Keratinocyte (primary cell): ENCODE data around the gene ITGB5. TPM values are rescaled to one million over a fixed set of nuclear protein-coding genes. Genes with fewer than 3 reads are reported as not detected.
A peak's percentile ranks its signal among the peaks of the same experiment; 100 is the strongest.

Experiments
- DNase-seq: peaks from one replicate; pipeline ENCODE4 v3.0.0-alpha.2; 2011; ENCODE audit warnings: low read depth, missing footprints, low spot score
- FAIRE-seq: peaks from 2 replicates; lab custom pipeline; 2011; peaks lifted over from hg19 to GRCh38; lab: Jason Lieb, UNC
- H2AFZ ChIP-seq: 2 replicates; pipeline ENCODE4 v1.6.0; 2012; ENCODE audit warnings: low read length, control low read depth, inconsistent platforms; ENCODE audit not compliant: control insufficient read depth
- H3K27ac ChIP-seq: 2 replicates; pipeline ENCODE4 v1.5.1; 2011; ENCODE audit warnings: low read length; ENCODE audit not compliant: control insufficient read depth, insufficient read depth
- H3K27me3 ChIP-seq: 3 replicates; pipeline ENCODE4 v1.6.0; 2011; ENCODE audit warnings: low read length; ENCODE audit not compliant: control insufficient read depth, insufficient read depth; ENCODE audit errors: extremely low read depth
- H3K36me3 ChIP-seq, 2 experiments: 2 replicates in 1 of 2; 3 replicates in 1 of 2; pipeline ENCODE4 v1.5.1; 2011; ENCODE audit warnings: low read length in 2 of 2, mild to moderate bottlenecking in 1 of 2; ENCODE audit not compliant: control insufficient read depth in 2 of 2, insufficient read depth in 2 of 2; ENCODE audit errors: extremely low read depth in 1 of 2
- H3K4me1 ChIP-seq: 3 replicates; pipeline ENCODE4 v1.5.1; 2011; ENCODE audit warnings: low read length; ENCODE audit not compliant: control insufficient read depth, insufficient read depth; ENCODE audit errors: extremely low read depth
- H3K4me2 ChIP-seq: 3 replicates; pipeline ENCODE4 v1.6.0; 2011; ENCODE audit warnings: low read depth, low read length; ENCODE audit not compliant: control insufficient read depth, insufficient read depth; ENCODE audit errors: extremely low read depth
- H3K4me3 ChIP-seq, 3 experiments: fragments of 200-600 bp in 1 of 3; sonication (generic) in 1 of 3; 2 replicates in 2 of 3; 3 replicates in 1 of 3; pipeline ENCODE4 v1.5.1; 2011 to 2016; ENCODE audit warnings: low read length in 3 of 3, mild to moderate bottlenecking in 3 of 3, control low read depth in 2 of 3, inconsistent platforms in 1 of 3, low read depth in 1 of 3, mixed read lengths in 1 of 3, mixed run types in 1 of 3, moderate library complexity in 1 of 3; ENCODE audit not compliant: control insufficient read depth in 2 of 3, insufficient read depth in 2 of 3; ENCODE audit errors: extremely low read depth in 1 of 3
- H3K79me2 ChIP-seq: 2 replicates; pipeline ENCODE4 v1.6.0; 2012; ENCODE audit warnings: low read length; ENCODE audit not compliant: control insufficient read depth, insufficient read depth
- H3K9ac ChIP-seq: 3 replicates; pipeline ENCODE4 v1.6.0; 2011; ENCODE audit warnings: low read length; ENCODE audit not compliant: control insufficient read depth, insufficient read depth; ENCODE audit errors: extremely low read depth
- H3K9me1 ChIP-seq: 3 replicates; pipeline ENCODE4 v1.6.0; 2011; ENCODE audit warnings: low read length; ENCODE audit not compliant: control insufficient read depth, insufficient read depth; ENCODE audit errors: extremely low read depth
- H3K9me3 ChIP-seq: 2 replicates; pipeline ENCODE4 v1.5.1; 2012; ENCODE audit warnings: low read depth, low read length; ENCODE audit not compliant: control insufficient read depth
- H4K20me1 ChIP-seq: 3 replicates; pipeline ENCODE4 v1.6.0; 2011; ENCODE audit warnings: low read length; ENCODE audit not compliant: control insufficient read depth, insufficient read depth; ENCODE audit errors: extremely low read depth
- EZH2 ChIP-seq: IDR thresholded peaks from one replicate; pipeline ENCODE4 v1.6.1; 2012; ENCODE audit warnings: inconsistent platforms, mild to moderate bottlenecking, low read length, moderate library complexity
- dilution Hi-C: fragments of 300-500 bp; cut with MboI; formaldehyde crosslinking; loops from one replicate; pipeline ENCODE4 v1.7.0; 2020; ENCODE audit warnings: low sequenced_read_pairs; ENCODE audit not compliant: extremely low pct_ligation_motif_present
- polyA plus RNA-seq, 5 experiments: library from polyadenylated mRNA; depleted of rRNA in 3 of 5; stranded (reverse) in 3 of 5; stranded (forward) in 1 of 5; unstranded in 1 of 5; fragments of >200 nt; gene quantifications; 1 replicate in 1 of 5; 2 replicates in 3 of 5; 3 replicates in 1 of 5; pipeline versions ENCODE4 v1.2.1 to v1.2.3, GENCODE V29; 2011 to 2012; ENCODE audit warnings: missing spikeins in 2 of 5, low read depth in 1 of 5, low replicate concordance in 1 of 5
- TF ChIP-seq, protein P1 (sequence below), 3 experiments: IDR thresholded peaks in 1 of 3; conservative IDR thresholded peaks in 1 of 3; optimal IDR thresholded peaks in 1 of 3; 2 replicates in 2 of 3; 3 replicates in 1 of 3; pipeline versions ENCODE3 to v1.5.1; 2011; ENCODE audit warnings: low read length in 3 of 3, mild to moderate bottlenecking in 3 of 3, moderate library complexity in 2 of 3, control low read depth in 1 of 3, inconsistent platforms in 1 of 3; ENCODE audit not compliant: insufficient read depth in 2 of 3; ENCODE audit errors: extremely low read depth in 1 of 3

The ITGB5 gene
- polyA plus RNA-seq, 1 donor (not counting 4 experiments of a cell fraction or from before 2014, with no cell fraction given): 136 TPM

DNA sequence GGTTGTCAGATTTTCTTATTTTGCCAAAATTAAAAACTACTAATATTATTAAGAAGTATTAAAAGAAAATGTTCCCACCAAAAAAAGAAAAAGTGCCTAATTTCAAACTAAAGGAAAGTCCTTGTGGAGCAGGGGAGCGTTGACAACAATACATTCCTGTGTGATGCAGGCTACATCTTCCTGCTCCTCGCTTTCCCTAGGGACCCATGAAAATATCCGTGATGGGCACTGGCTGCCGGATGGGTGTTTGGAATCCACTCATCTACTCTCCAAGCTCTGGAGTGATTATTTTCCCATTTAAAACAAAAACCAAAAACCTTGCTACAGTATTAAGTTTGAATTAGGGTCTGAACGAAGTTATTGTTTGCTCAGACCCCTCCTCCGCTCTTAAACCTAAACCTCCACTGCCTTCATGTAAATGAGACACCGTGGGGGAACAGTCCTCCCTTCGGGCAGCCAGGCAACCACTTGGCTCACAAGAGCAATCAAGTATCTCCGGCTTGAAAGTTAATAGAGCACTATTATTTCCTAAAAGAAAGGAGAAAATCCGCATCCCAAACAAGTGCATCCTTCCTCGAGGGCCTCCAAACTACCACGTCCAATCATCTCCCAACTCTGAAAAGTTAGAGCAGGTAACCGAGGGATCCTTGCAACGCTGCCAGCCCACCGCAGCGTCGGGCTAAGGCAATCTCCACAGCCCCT lies 1.5 kb downstream of the ITGB5 start:
- H3K4me1 ChIP-seq: peaks cover 67% of the 10 kb centered on the region
- peaks cover 0 to 12% of the 10 kb centered on the region in 2 experiments for H3K36me3 ChIP-seq
- FAIRE-seq (peak; percentile 52), DNase-seq (no peak)
- no peaks in the 10 kb centered on the region for H3K27me3 ChIP-seq
- H3K79me2 ChIP-seq: peaks cover 52% of the 10 kb centered on the region
- no peaks in the 10 kb centered on the region for H3K9me1 ChIP-seq
- H3K27ac ChIP-seq: peak overlapping the region; percentile 88
- dilution Hi-C loops: no loop called here
- H3K4me3 ChIP-seq: peak overlapping the region; percentile 67 to 89 (median 83)
- peak overlapping the region; percentile 99 for H3K4me2 ChIP-seq
- peak overlapping the region; percentile 58 for H2AFZ ChIP-seq
- no peak for TF ChIP-seq EZH2
- TF ChIP-seq, protein P1, sequence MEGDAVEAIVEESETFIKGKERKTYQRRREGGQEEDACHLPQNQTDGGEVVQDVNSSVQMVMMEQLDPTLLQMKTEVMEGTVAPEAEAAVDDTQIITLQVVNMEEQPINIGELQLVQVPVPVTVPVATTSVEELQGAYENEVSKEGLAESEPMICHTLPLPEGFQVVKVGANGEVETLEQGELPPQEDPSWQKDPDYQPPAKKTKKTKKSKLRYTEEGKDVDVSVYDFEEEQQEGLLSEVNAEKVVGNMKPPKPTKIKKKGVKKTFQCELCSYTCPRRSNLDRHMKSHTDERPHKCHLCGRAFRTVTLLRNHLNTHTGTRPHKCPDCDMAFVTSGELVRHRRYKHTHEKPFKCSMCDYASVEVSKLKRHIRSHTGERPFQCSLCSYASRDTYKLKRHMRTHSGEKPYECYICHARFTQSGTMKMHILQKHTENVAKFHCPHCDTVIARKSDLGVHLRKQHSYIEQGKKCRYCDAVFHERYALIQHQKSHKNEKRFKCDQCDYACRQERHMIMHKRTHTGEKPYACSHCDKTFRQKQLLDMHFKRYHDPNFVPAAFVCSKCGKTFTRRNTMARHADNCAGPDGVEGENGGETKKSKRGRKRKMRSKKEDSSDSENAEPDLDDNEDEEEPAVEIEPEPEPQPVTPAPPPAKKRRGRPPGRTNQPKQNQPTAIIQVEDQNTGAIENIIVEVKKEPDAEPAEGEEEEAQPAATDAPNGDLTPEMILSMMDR (optimal IDR thresholded peaks at IDR 0.05 in 1 of 3, IDR thresholded peaks at IDR 0.05 in 1 of 3, conservative IDR thresholded peaks at IDR 0.05 in 1 of 3; ENCODE audit: extremely low read depth in 1 of 3, insufficient read depth in 2 of 3, low read length in 3 of 3): no peak
- H3K9me3 ChIP-seq: no peaks in the 10 kb centered on the region
- no peaks in the 10 kb centered on the region for H4K20me1 ChIP-seq
- H3K9ac ChIP-seq: peak overlapping the region; percentile 81

DNA sequence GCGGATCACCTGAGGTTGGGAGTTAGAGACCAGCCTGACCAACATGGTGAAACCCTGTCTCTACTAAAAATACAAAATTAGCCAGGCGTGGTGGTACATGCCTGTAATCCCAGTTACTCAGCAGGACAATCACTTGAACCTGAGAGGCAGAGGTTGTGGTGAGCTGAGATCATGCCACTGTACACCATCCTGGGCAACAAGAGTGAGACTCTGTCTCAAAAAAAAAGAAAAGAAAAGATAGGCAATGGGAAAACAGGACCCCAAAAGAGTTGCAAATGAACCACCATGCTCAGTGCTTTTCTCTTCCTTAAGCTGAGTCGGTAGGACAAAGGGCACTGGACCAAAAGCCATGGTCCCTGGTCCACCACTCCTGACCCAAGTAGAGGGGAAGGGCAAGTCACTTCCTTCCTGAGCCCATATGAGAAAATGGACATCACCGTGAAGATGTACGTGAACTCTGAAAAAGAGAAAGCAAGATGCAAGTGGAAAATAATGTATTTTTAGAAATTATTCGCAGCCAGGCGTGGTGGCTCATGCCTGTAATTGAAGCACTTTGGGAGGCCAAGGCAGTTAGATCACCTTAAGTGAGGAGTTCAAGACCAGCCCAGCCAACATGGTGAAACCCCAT lies 2.6 kb downstream of the ITGB5 start:
- Histone ChIP-seq H3K9me3 (no peaks in the 10 kb centered on the region), H3K27ac (peak overlapping the region; percentile 88), H4K20me1 (no peaks in the 10 kb centered on the region), H3K4me3 (peak overlapping the region in 2 of 3 experiments; percentile 45 to 89), H3K9me1 (no peaks in the 10 kb centered on the region), H3K4me2 (peak overlapping the region; percentile 99), H3K4me1 (peaks cover 69% of the 10 kb centered on the region), H3K79me2 (peaks cover 58% of the 10 kb centered on the region), H2AFZ (no peak overlapping the region), H3K36me3 (peaks cover 0 to 12% of the 10 kb centered on the region in 2 experiments), H3K9ac (peak overlapping the region; percentile 37), H3K27me3 (no peaks in the 10 kb centered on the region)
- TF ChIP-seq, protein P1 (optimal IDR thresholded peaks at IDR 0.05 in 1 of 3, IDR thresholded peaks at IDR 0.05 in 1 of 3, conservative IDR thresholded peaks at IDR 0.05 in 1 of 3; ENCODE audit: extremely low read depth in 1 of 3, insufficient read depth in 2 of 3, low read length in 3 of 3): no peak
- no peak for TF ChIP-seq EZH2
- DNase-seq (no peak), FAIRE-seq (no peak)
- dilution Hi-C loops: no loop called here
